Progenitor cell of endocrine pancreas (in vitro differentiated cells): Measurements from ENCODE around the gene POLE3. TPM values are rescaled to one million over a fixed set of nuclear protein-coding genes. Genes with fewer than 3 reads are reported as not detected.

Experiments used
- DNase-seq: peaks from one replicate; pipeline ENCODE4 v3.0.0; 2021; ENCODE audit warnings: low spot score; ENCODE audit not compliant: unreplicated experiment
- H3K27ac Mint-ChIP-seq: 2 replicates; pipeline ENCODE4 v1.8.0; 2021; ENCODE audit warnings: mild to moderate bottlenecking, moderate library complexity, mixed read lengths
- H3K27me3 Mint-ChIP-seq: 2 replicates; pipeline ENCODE4 v1.8.0; 2021; ENCODE audit warnings: mixed read lengths
- H3K36me3 Mint-ChIP-seq: 2 replicates; pipeline ENCODE4 v1.8.0; 2022; ENCODE audit warnings: mixed read lengths; ENCODE audit not compliant: insufficient read depth
- H3K4me1 Mint-ChIP-seq: 2 replicates; pipeline ENCODE4 v1.8.0; 2021; ENCODE audit warnings: low read depth, mixed read lengths
- H3K4me3 Mint-ChIP-seq: 2 replicates; pipeline ENCODE4 v1.8.0; 2021; ENCODE audit warnings: low read depth, mild to moderate bottlenecking, moderate library complexity, mixed read lengths
- H3K9me3 Mint-ChIP-seq: 2 replicates; pipeline ENCODE4 v1.8.0; 2021; ENCODE audit warnings: low read depth, mixed read lengths
- total RNA-seq: library from RNA; stranded (reverse); gene quantifications from 2 replicates; pipeline ENCODE4 v1.2.1, GENCODE V29; 2021
- TF ChIP-seq, protein P1 (sequence below): fragments of 200-600 bp; sonication (generic); IDR thresholded peaks from one replicate; pipeline ENCODE4 v1.5.0; 2021; ENCODE audit warnings: antibody characterized with exemption, mild to moderate bottlenecking; ENCODE audit not compliant: unreplicated experiment

POLE3 gene
- total RNA-seq, 1 donor from 2014 or later: 36.6 TPM

- no peak overlapping the region for H3K4me3 Mint-ChIP-seq
- TF ChIP-seq, protein P1, sequence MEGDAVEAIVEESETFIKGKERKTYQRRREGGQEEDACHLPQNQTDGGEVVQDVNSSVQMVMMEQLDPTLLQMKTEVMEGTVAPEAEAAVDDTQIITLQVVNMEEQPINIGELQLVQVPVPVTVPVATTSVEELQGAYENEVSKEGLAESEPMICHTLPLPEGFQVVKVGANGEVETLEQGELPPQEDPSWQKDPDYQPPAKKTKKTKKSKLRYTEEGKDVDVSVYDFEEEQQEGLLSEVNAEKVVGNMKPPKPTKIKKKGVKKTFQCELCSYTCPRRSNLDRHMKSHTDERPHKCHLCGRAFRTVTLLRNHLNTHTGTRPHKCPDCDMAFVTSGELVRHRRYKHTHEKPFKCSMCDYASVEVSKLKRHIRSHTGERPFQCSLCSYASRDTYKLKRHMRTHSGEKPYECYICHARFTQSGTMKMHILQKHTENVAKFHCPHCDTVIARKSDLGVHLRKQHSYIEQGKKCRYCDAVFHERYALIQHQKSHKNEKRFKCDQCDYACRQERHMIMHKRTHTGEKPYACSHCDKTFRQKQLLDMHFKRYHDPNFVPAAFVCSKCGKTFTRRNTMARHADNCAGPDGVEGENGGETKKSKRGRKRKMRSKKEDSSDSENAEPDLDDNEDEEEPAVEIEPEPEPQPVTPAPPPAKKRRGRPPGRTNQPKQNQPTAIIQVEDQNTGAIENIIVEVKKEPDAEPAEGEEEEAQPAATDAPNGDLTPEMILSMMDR: no peak
- H3K4me1 Mint-ChIP-seq: peaks cover 21% of the 10 kb centered on the region
- H3K27me3 Mint-ChIP-seq: no peaks in the 10 kb centered on the region
- H3K27ac Mint-ChIP-seq: no peak overlapping the region
- H3K36me3 Mint-ChIP-seq: peaks cover 18% of the 10 kb centered on the region
- no peak for DNase-seq
- no peaks in the 10 kb centered on the region for H3K9me3 Mint-ChIP-seq
Measured at GRCh38 chr9:113393281-113393680, 17.2 kb downstream of the POLE3 start.

DNA sequence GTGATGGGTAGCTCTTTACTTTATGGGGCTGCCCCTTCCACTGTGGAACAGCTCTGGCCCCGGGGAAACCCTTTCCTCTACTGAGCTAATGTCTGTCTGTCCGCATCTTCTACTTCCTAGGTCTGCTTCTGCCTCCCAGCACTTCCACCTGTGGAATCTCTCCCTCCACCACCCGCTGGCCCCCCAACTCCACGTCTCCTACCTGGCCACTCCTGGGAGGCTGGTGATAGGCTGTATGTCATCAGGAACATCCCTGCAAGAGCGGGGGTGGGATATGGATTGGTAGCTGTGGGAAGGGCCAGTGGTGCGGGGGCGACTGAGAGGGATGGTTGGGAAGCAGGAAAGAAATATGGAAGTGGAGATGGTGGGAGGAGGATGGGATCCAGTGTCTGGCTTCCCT, 18.6 kb downstream of the POLE3 start:
- no peak overlapping the region for H3K27ac Mint-ChIP-seq
- no peak overlapping the region for H3K4me3 Mint-ChIP-seq
- no peak for DNase-seq
- H3K36me3 Mint-ChIP-seq: peaks cover 26% of the 10 kb centered on the region
- H3K4me1 Mint-ChIP-seq: peaks cover 30% of the 10 kb centered on the region
- H3K27me3 Mint-ChIP-seq: no peaks in the 10 kb centered on the region
- TF ChIP-seq, protein P1: no peak
- peaks cover 3% of the 10 kb centered on the region for H3K9me3 Mint-ChIP-seq

GRCh38 chr9:113390192-113390960, 20.1 kb downstream of the POLE3 start:
- Mint-ChIP-seq H3K27ac (no peak overlapping the region), H3K27me3 (no peaks in the 10 kb centered on the region), H3K9me3 (peaks cover 7% of the 10 kb centered on the region), H3K4me3 (no peak overlapping the region), H3K36me3 (peaks cover 33% of the 10 kb centered on the region), H3K4me1 (peaks cover 29% of the 10 kb centered on the region)
- TF ChIP-seq, protein P1: no peak
- no peak for DNase-seq

- H3K9me3 Mint-ChIP-seq: peaks cover 7% of the 10 kb centered on the region
- TF ChIP-seq, protein P1: no peak
- peak overlapping the region; percentile 41 for H3K27ac Mint-ChIP-seq
- peaks cover 30% of the 10 kb centered on the region for H3K36me3 Mint-ChIP-seq
- H3K4me1 Mint-ChIP-seq: peaks cover 31% of the 10 kb centered on the region
- no peak for DNase-seq
- no peak overlapping the region for H3K4me3 Mint-ChIP-seq
- H3K27me3 Mint-ChIP-seq: no peaks in the 10 kb centered on the region
Measured at GRCh38 chr9:113389451-113389850, 21.0 kb downstream of the POLE3 start.

DNA sequence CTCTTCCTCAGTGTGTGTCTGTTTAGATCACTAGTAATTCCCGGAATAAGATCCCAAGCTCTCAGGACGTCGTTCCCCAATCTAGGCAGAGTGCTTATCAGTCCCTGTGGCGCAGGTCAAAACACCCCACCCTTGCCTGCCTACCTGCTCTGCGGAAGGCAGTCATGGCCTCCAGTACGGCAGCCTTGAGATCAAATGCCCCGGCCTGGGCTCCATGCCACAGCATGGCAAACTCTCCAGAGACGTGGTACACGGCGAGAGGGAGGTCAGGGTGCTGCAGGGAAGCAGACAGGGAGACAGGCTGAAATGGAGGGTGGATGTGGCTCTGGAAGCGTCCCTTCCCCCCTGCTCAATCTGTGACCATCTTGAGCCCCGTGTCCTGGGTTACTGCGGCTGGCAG, 21.6 kb downstream of the POLE3 start:
- Mint-ChIP-seq H3K4me3 (no peak overlapping the region), H3K36me3 (peaks cover 30% of the 10 kb centered on the region), H3K4me1 (peaks cover 31% of the 10 kb centered on the region), H3K27me3 (no peaks in the 10 kb centered on the region), H3K9me3 (peaks cover 7% of the 10 kb centered on the region), H3K27ac (peak overlapping the region; percentile 98)
- no peak for DNase-seq
- TF ChIP-seq, protein P1: no peak
